Nephron progenitor cell (in vitro differentiated cells): ENCODE measurements around the gene SPAG16.
"Not testable (repeated sequence)": the region's sequence is repeated elsewhere in the genome, so short reads cannot be mapped to it uniquely, and the experiment has no call there.

Experiments used
- DNase-seq: peaks from one replicate; pipeline ENCODE4 v3.0.0; 2021
- H3K27ac Mint-ChIP-seq: 2 replicates; pipeline ENCODE4 v1.8.0; 2021; ENCODE audit warnings: mild to moderate bottlenecking, moderate library complexity, mixed read lengths
- H3K27me3 Mint-ChIP-seq: 2 replicates; pipeline ENCODE4 v1.8.0; 2021; ENCODE audit warnings: mild to moderate bottlenecking, low read depth, mixed read lengths; ENCODE audit not compliant: poor library complexity
- H3K36me3 Mint-ChIP-seq: 2 replicates; pipeline ENCODE4 v1.8.0; 2021; ENCODE audit warnings: low read depth, mixed read lengths
- H3K4me1 Mint-ChIP-seq: 2 replicates; pipeline ENCODE4 v1.8.0; 2021; ENCODE audit warnings: mixed read lengths
- H3K4me3 Mint-ChIP-seq: 2 replicates; pipeline ENCODE4 v1.8.0; 2021; ENCODE audit warnings: mild to moderate bottlenecking, moderate library complexity, mixed read lengths
- H3K9me3 Mint-ChIP-seq: 2 replicates; pipeline ENCODE4 v1.8.0; 2021; ENCODE audit warnings: mild to moderate bottlenecking, moderate library complexity, mixed read lengths
- CTCF ChIP-seq: fragments of 200-600 bp; sonication (generic); IDR thresholded peaks from 2 replicates; pipeline ENCODE4 v1.5.0; 2021; ENCODE audit warnings: antibody characterized with exemption

The SPAG16 gene

GRCh38 chr2:213678437-213679218, 394.4 kb downstream of the SPAG16 start:
- H3K27me3 Mint-ChIP-seq, result no peaks in the 10 kb centered on the region

GRCh38 chr2:213679894-213680293, 395.6 kb downstream of the SPAG16 start:
- no peaks in the 10 kb centered on the region for H3K27me3 Mint-ChIP-seq
- no peak overlapping the region for H3K4me3 Mint-ChIP-seq
- peaks cover 15% of the 10 kb centered on the region for H3K9me3 Mint-ChIP-seq
- no peak for DNase-seq
- no peaks in the 10 kb centered on the region for H3K4me1 Mint-ChIP-seq
- no peak for TF ChIP-seq CTCF
- H3K36me3 Mint-ChIP-seq, result no peaks in the 10 kb centered on the region
- H3K27ac Mint-ChIP-seq, result no peak overlapping the region

More at GRCh38 chr2:213678437-213679218, 394.4 kb downstream of the SPAG16 start:
- DNase-seq, result no peak
- no peaks in the 10 kb centered on the region for H3K36me3 Mint-ChIP-seq
- no peak for TF ChIP-seq CTCF
- H3K4me1 Mint-ChIP-seq, result no peaks in the 10 kb centered on the region
- no peak overlapping the region for H3K27ac Mint-ChIP-seq
- no peak overlapping the region for H3K4me3 Mint-ChIP-seq
- peaks cover 15% of the 10 kb centered on the region for H3K9me3 Mint-ChIP-seq

- Mint-ChIP-seq H3K27me3 (no peaks in the 10 kb centered on the region), H3K27ac (no peak overlapping the region), H3K4me1 (no peaks in the 10 kb centered on the region), H3K36me3 (no peaks in the 10 kb centered on the region), H3K4me3 (no peak overlapping the region), H3K9me3 (peaks cover 15% of the 10 kb centered on the region)
- no peak for TF ChIP-seq CTCF
- DNase-seq, result no peak
Measured at GRCh38 chr2:213682276-213682675, 398.0 kb downstream of the SPAG16 start.

- DNase-seq, result no peak
- H3K27ac Mint-ChIP-seq, result no peak overlapping the region
- H3K4me1 Mint-ChIP-seq, result no peaks in the 10 kb centered on the region
- H3K9me3 Mint-ChIP-seq, result no peaks in the 10 kb centered on the region
- no peak for TF ChIP-seq CTCF
- no peak overlapping the region for H3K4me3 Mint-ChIP-seq
- no peaks in the 10 kb centered on the region for H3K27me3 Mint-ChIP-seq
- no peaks in the 10 kb centered on the region for H3K36me3 Mint-ChIP-seq
Measured at GRCh38 chr2:213688133-213688532, 403.9 kb downstream of the SPAG16 start.

GRCh38 chr2:213688825-213689224, 404.6 kb downstream of the SPAG16 start:
- H3K36me3 Mint-ChIP-seq, DNase-seq, H3K4me1 Mint-ChIP-seq, H3K27ac Mint-ChIP-seq, H3K4me3 Mint-ChIP-seq, H3K27me3 Mint-ChIP-seq, H3K9me3 Mint-ChIP-seq: not testable (repeated sequence)

GRCh38 chr2:213689585-213689984, 405.3 kb downstream of the SPAG16 start:
- DNase-seq, result no peak
- Mint-ChIP-seq H3K4me3 (no peak overlapping the region), H3K9me3 (no peaks in the 10 kb centered on the region), H3K4me1 (no peaks in the 10 kb centered on the region), H3K36me3 (no peaks in the 10 kb centered on the region), H3K27ac (no peak overlapping the region), H3K27me3 (no peaks in the 10 kb centered on the region)
- no peak for TF ChIP-seq CTCF
